HepG2 (cell line): ENCODE measurements around the gene FAM240A. TPM values are rescaled to one million over a fixed set of nuclear protein-coding genes. Genes with fewer than 3 reads are reported as not detected.
A peak's percentile ranks its signal among the peaks of the same experiment; 100 is the strongest.

ENCODE experiments used
- ATF7-NPFF ChIP-seq: sonication (generic); formaldehyde crosslinking; IDR thresholded peaks from 2 replicates; pipeline ENCODE4 v1.8.1; 2023; ENCODE audit warnings: mild to moderate bottlenecking, low read depth, missing genetic modification reagents, moderate library complexity
- CBFB ChIP-seq: sonication (generic); formaldehyde crosslinking; IDR thresholded peaks from 2 replicates; pipeline ENCODE4 v1.4.0; 2020; ENCODE audit warnings: missing genetic modification reagents
- FOXJ3 ChIP-seq: sonication (generic); formaldehyde crosslinking; IDR thresholded peaks from 2 replicates; pipeline ENCODE4 v1.4.0; 2020; ENCODE audit warnings: missing genetic modification reagents, mild to moderate bottlenecking, borderline replicate concordance
- FOXO1 ChIP-seq: sonication (generic); formaldehyde crosslinking; IDR thresholded peaks from 2 replicates; pipeline ENCODE4 v1.4.0; 2020; ENCODE audit warnings: missing genetic modification reagents
- FOXP1 ChIP-seq, 2 experiments: fragments of 450-650 bp in 1 of 2; IDR thresholded peaks; 2 replicates each; pipeline ENCODE4 v1.6.1; 2017 to 2018; ENCODE audit warnings: antibody characterized with exemption in 1 of 2
- HNF1B ChIP-seq: sonication (generic); formaldehyde crosslinking; IDR thresholded peaks from 2 replicates; pipeline ENCODE4 v1.5.1; 2020; ENCODE audit warnings: mild to moderate bottlenecking, moderate library complexity, missing genetic modification reagents
- MYPOP ChIP-seq: sonication (generic); formaldehyde crosslinking; IDR thresholded peaks from 2 replicates; pipeline ENCODE4 v1.8.1; 2023; ENCODE audit warnings: mild to moderate bottlenecking, moderate library complexity, missing genetic modification reagents
- NFAT5 ChIP-seq: sonication (generic); formaldehyde crosslinking; IDR thresholded peaks from 2 replicates; pipeline ENCODE4 v1.4.0; 2020; ENCODE audit warnings: missing genetic modification reagents
- PRMT3 ChIP-seq: sonication (generic); formaldehyde crosslinking; IDR thresholded peaks from 2 replicates; pipeline ENCODE4 v1.8.1; 2022; ENCODE audit warnings: low read depth, mild to moderate bottlenecking, moderate library complexity, missing genetic modification reagents, borderline replicate concordance
- ZNF446 ChIP-seq: sonication (generic); formaldehyde crosslinking; IDR thresholded peaks from 2 replicates; pipeline ENCODE4 v1.5.0; 2020; ENCODE audit warnings: mild to moderate bottlenecking, missing genetic modification reagents
- ZNF503 ChIP-seq: sonication (generic); formaldehyde crosslinking; IDR thresholded peaks from 2 replicates; pipeline ENCODE4 v1.4.0; 2020; ENCODE audit warnings: missing genetic modification reagents
- ZNF629 ChIP-seq: sonication (generic); formaldehyde crosslinking; conservative IDR thresholded peaks from 2 replicates; pipeline ENCODE4 v1.5.0; 2020; ENCODE audit warnings: missing genetic modification reagents
- ZNF710 ChIP-seq: sonication (generic); formaldehyde crosslinking; IDR thresholded peaks from 2 replicates; pipeline ENCODE4 v1.5.0; 2020; ENCODE audit warnings: mild to moderate bottlenecking, missing genetic modification reagents, borderline replicate concordance
- polyA plus RNA-seq, 8 experiments: library from polyadenylated mRNA; depleted of rRNA in 3 of 8; stranded (reverse) in 7 of 8; unstranded in 1 of 8; fragments of >200 nt; fragmentation: Illumina TruSeq in 4 of 8; extraction: Trizol in 4 of 8; gene quantifications; 2 replicates each; pipeline versions ENCODE4 v1.2.1 to v1.2.3, GENCODE V29; 2011 to 2016; ENCODE audit warnings: low read depth in 4 of 8, missing spikeins in 1 of 8, mixed read lengths in 1 of 8; ENCODE audit not compliant: insufficient read depth in 1 of 8
- total RNA-seq, 5 experiments: library from RNA; depleted of rRNA; stranded (reverse); fragments of >200 nt; fragmentation: Illumina TruSeq; extraction: Trizol; gene quantifications; 2 replicates each; pipeline ENCODE4 v1.2.3, GENCODE V29; 2016; ENCODE audit warnings: low read depth in 1 of 5

FAM240A gene
- total and polyA plus RNA-seq, 2 of the 13 experiments (the other 11 are each of a cell fraction or from before 2014, with no cell fraction given), result not detected

- TF ChIP-seq HNF1B (CRISPR knock-in tag) (0 out of 2 replicates have a peak, but pooled peaks have one; percentile 43), PRMT3 (CRISPR knock-in tag) (no peak), ZNF710 (no peak), ZNF446 (CRISPR knock-in tag) (no peak), ATF7-NPFF (0 out of 2 replicates have a peak, but pooled peaks have one; percentile 22), CBFB (CRISPR knock-in tag) (0 out of 2 replicates have a peak, but pooled peaks have one; percentile 36), MYPOP (peak; percentile 47; the same call in 1 of the 2 replicates), FOXO1 (CRISPR knock-in tag) (peak; percentile 76), FOXP1 (IDR thresholded peaks at IDR 0.05) (peak; percentile 76), FOXP1 (CRISPR knock-in tag; IDR thresholded peaks at IDR 0.05) (peak; percentile 98), ZNF629 (CRISPR knock-in tag) (no peak), FOXJ3 (peak; percentile 37; the same call in 1 of the 2 replicates), NFAT5 (CRISPR knock-in tag) (no peak), ZNF503 (CRISPR knock-in tag) (peak; percentile 41; the same call in 1 of the 2 replicates)
Observed at GRCh38 chr3:46566040-46566641, 46.2 kb upstream of the FAM240A start, which contains the start of gene LRRC2 (continued).
